Measurements from ENCODE around the gene RNF39. TPM values are rescaled to one million over a fixed set of nuclear protein-coding genes. Genes with fewer than 3 reads are reported as not detected.

RNF39 gene
- total and polyA plus RNA-seq, 2 of the 13 experiments (the other 11 are each of a cell fraction or from before 2014, with no cell fraction given) = 0.13 to 1.8 TPM

- TF ChIP-seq ZFP37 (CRISPR knock-in tag; IDR thresholded peaks at IDR 0.05; ENCODE audit: borderline replicate concordance) (peak; percentile 36; the same call in 1 of the 2 replicates), ZFP90 (CRISPR knock-in tag; IDR thresholded peaks at IDR 0.05; ENCODE audit: borderline replicate concordance) (no peak), FOXA1 (IDR thresholded peaks at IDR 0.05) (0 out of 2 replicates have a peak, but pooled peaks have one; percentile 21), FOXA1 (CRISPR knock-in tag; IDR thresholded peaks at IDR 0.05) (peak; percentile 95), SOX13 (IDR thresholded peaks at IDR 0.05) (no peak), SOX13 (CRISPR knock-in tag; conservative IDR thresholded peaks at IDR 0.05 in 1 of 2, IDR thresholded peaks at IDR 0.05 in 1 of 2) (no peak), ZKSCAN8 (CRISPR knock-in tag; IDR thresholded peaks at IDR 0.05; ENCODE audit: borderline replicate concordance) (no peak), SIX1 (CRISPR knock-in tag; IDR thresholded peaks at IDR 0.05; ENCODE audit: borderline replicate concordance) (no peak), ZNF567 (CRISPR knock-in tag; IDR thresholded peaks at IDR 0.05; ENCODE audit: borderline replicate concordance) (peak; percentile 91; the same call in 1 of the 2 replicates), FOXJ3 (CRISPR knock-in tag; IDR thresholded peaks at IDR 0.05; ENCODE audit: borderline replicate concordance) (no peak; the same call in 1 of the 2 replicates), ZNF354B (CRISPR knock-in tag; IDR thresholded peaks at IDR 0.05) (no peak), MYC (CRISPR knock-in tag; IDR thresholded peaks at IDR 0.05; ENCODE audit: borderline replicate concordance) (peak; percentile 43; the same call in 1 of the 2 replicates), CERS6 (CRISPR knock-in tag; IDR thresholded peaks at IDR 0.05) (no peak), CSRNP1 (CRISPR knock-in tag; IDR thresholded peaks at IDR 0.05) (no peak; the same call in 1 of the 2 replicates), ZC3H13 (CRISPR knock-in tag; IDR thresholded peaks at IDR 0.05) (peak; percentile 91), U2AF1 (optimal IDR thresholded peaks at IDR 0.05; ENCODE audit: low read depth, low read length) (no peak), FOXM1 (CRISPR knock-in tag; IDR thresholded peaks at IDR 0.05) (no peak), ZNF891 (CRISPR knock-in tag; IDR thresholded peaks at IDR 0.05) (peak; percentile 70; the same call in 1 of the 2 replicates), RXRB (CRISPR knock-in tag; IDR thresholded peaks at IDR 0.05; ENCODE audit: borderline replicate concordance) (peak; percentile 74)
Observed at GRCh38 chr6:30102970-30103871, 27.7 kb upstream of the RNF39 start (continued).

Measured in HepG2 (cell line).